GM18870 (cell line): Measurements from ENCODE around the gene SLIT3.

Experiments
- ATAC-seq: cut with Tn5 transposase; IDR thresholded peaks from one replicate; pipeline ENCODE4 v1.9.1; 2021; ENCODE audit warnings: moderate library complexity; ENCODE audit not compliant: unreplicated experiment

The SLIT3 gene

DNA sequence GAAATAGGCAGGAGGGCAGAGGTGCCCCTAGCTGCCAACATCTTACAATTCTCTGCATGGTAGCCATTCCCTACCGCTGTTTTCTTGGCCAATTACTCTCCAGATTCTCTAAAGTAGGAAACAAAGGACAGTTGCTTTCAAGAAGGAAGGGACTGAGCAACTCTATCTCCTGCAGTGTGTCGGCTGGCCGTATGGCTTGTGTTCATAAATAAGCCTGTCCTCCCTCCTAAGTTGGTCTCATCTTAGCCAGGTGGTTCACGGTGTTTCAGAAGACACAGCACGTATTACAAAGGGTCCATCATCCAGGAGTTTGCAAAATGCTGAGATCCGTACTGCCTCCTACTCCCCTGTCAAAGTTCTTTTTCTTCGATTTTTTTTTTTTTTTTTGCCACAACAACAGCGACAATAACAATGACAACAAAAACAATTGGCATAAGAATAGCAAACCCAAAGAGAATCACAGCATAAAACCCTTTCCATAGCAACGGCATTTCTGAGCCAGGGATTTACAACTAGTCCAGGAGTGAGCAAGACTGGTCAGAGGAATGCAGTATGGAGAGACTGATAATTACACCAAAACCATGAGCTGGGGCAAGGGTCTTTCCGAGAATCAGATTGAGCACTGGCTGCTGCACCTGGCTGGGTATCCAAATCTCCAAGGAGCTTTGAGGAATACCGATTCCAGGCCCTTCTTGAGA, 212.8 kb downstream of the SLIT3 start:
- no peak for ATAC-seq

GRCh38 chr5:169085636-169086035, 215.3 kb downstream of the SLIT3 start:
- no peak for ATAC-seq

DNA sequence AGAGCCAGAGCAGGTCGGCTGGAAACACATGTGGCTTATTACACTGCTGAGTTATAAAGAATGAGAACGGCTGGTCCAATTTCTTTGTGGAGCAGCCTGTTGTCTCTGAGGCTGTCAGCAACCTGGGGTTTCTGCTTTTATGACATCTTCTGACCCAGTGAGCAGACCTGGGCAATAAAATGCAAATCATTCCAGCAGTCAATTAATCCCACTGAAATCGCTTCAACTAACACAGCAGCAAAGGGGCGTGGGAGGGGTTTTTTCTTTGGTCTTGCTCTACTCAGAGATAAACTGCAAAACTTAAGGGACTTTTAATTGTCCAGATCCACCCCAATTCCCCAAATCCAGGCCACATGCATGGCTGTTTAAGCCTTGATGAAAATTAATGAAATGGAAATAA, 215.7 kb downstream of the SLIT3 start:
- no peak for ATAC-seq

- no peak for ATAC-seq
Measured at GRCh38 chr5:169084775-169085174, 216.2 kb downstream of the SLIT3 start.

GRCh38 chr5:169083394-169084018, 217.4 kb downstream of the SLIT3 start:
- no peak for ATAC-seq

DNA sequence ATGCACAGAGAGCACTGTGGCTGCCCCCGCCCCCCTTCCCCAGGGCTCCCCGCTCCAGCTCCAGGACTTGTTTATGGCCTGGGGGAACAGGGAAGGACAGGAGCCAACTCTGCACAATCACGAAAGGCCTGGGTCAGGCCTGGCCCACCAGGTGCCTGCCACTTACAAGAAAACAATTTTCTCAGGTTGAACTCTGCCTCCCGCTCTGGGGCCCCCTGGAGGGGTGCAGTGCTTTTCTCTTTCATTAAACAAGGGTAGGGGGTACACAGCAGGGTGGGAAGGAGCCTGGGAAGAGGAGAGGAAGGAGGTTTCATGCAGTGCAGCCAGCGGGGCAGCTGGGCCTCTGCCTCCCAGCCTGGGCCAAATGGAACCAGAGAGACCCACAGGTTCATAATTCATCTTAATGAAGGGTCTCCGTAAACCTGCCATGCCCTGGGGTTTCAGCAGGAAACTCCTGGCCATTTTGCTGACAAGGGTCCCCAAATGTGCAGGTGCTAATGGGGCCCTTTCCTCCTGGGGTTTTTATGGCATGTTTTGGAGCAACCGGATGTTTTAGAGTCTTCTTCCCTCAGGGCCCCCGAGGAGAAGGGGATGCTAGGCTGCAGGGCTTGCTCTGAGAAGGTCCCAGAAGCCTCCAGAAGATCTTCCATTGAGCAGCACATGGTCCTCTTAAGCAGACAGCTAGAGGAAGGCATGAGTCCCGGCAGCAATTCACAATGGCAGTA, 219.8 kb downstream of the SLIT3 start:
- ATAC-seq = no peak

DNA sequence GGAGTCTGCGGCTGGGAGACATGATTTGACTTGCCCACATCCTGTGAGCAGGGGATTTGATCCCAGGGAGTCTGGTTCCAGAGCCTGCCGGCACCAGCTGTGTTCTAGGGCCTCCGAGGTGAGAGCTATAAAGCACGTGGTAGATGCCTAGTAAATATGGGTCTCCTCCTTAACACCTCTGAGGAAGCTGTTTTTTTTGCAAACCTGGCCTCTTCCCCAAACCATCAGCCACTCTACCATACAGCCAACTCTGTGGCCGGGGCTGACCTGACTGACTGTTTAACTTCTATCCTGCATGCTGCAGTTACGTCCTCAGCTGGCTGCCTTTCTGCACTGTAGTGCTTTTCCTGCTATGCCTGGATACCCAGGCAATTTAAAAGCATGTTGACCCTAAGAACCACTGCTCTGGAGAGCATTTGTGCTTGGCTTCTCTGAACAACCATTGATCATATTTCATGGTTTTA, 220.5 kb downstream of the SLIT3 start:
- ATAC-seq = no peak

GRCh38 chr5:169079697-169080096, 221.2 kb downstream of the SLIT3 start:
- no peak for ATAC-seq

DNA sequence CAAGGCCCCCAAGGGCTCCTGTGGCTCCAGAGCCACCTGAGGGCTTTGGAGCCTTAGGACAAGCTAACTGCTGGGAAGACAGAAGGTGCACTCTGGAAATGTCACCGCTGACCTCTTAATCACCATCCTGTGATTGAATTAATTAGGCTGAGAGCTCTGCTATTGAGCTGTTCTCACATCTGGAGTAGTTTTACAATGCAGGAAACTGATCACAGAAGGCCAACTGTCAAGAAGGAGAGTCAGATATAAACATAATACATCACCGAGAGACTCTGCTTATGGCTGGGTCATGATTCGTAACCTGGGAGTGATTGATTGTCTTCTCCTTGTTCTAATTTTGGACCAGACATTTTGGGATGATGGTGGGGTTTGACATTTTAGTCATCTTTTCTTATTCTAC, 226.1 kb downstream of the SLIT3 start:
- no peak for ATAC-seq

DNA sequence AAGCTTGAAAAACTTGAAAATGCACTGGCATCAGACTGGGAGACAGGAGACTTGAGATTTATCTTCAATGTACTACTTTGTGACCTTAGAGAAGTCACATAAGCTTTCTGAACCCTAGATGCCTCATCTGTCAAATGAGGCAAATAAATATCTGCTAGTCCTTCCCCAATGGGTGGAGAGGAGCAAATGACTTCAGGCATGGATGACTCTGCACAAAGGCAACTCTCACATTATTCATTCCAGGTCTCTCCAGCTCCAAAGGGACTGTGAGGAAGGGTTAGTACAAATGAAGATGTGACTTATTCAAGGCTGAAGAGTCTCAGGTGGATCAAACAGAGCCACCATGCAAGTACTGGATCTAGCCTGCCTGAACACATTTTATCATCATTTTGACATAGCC, 228.7 kb downstream of the SLIT3 start:
- no peak for ATAC-seq

- ATAC-seq = no peak
Measured at GRCh38 chr5:169070413-169070812, 230.5 kb downstream of the SLIT3 start.

- ATAC-seq = no peak
Measured at GRCh38 chr5:169067751-169068173, 233.2 kb downstream of the SLIT3 start.

GRCh38 chr5:169065400-169065799, 235.5 kb downstream of the SLIT3 start:
- no peak for ATAC-seq

DNA sequence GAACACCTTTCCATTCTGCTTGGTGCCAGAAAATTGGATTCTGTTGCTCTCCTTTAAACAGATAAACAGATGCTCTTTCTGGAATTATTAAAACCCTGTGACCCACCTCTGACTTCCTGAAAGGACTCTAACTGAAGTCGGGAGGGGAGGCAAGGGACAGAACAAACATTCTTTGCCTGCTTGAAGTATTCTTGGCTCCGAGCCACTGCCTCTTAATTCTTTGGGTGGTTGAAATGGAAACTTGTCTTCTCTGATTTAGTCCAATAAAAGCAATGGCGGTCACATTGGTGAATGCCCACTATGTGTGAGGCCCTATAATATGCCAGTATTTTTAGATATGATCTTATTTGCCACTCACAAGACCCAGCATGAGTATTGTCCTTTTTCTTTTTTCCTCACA, 236.8 kb downstream of the SLIT3 start:
- ATAC-seq = no peak

DNA sequence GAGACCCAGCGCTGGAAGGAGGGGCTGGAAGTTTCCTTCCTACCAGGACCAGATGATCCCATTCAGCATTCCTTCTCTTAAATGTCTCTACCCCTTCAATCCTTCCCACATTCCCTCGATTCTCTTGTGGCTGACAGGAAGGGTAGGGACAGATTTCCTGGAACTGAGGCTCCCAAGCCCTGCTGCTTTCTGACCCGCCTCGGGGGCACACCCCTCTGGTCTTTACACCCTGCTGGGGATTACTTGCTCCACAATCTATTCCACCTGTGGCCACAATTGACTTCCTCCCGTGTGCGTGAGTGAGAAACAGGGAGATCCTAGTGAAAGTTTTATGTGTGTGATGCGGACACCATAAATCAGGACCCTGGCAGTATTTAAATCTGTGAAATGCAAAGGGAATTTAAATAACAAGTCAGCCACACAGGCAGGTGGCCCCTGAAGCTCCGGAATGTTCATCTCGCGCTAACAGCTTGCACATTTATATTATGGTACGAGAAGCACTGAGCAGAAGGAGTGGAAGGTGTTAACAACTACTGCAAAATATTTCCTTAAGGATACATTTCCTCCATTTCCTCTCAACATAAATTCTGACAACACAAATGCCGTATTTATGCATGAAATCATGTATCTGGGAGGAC, 237.5 kb downstream of the SLIT3 start:
- ATAC-seq = no peak

DNA sequence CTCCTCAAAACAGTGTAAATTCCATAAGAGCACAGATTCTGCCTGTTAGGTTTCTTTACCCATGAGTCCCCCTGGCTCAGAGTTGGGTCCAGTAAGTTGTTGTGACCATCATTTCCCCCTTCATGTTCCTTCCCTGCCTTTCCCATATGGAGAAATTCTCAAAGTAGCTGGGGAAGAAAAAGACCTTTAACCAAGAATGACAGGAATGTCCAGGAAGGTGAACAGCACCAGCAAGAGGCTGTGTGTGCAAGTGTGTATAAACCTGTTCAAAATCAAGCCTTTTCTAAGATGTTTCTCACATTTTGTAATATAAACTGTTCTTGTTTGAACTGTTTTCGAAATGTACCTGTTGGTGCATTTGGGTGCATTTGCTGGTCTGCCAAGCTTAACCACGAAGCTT, 238.2 kb downstream of the SLIT3 start:
- no peak for ATAC-seq

DNA sequence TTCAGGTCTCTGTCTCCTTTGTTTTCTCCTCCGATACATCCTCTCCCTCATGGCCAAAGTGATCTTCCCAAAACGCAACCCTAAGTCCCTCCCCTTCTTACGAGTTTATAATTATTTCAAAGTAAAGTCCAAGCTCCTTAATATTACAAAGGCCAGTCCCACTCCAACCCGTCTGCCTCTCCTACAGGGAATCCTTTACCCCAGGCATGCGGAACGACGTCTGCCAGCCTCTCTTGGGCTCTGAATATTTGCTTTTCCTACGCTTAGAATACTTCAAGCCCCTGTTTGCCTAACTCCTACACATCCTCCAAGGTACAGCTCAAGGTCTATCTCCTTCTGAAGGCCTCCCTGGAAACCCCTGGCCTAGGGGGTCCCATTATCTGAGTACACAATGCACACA, 246.4 kb downstream of the SLIT3 start:
- ATAC-seq = no peak

DNA sequence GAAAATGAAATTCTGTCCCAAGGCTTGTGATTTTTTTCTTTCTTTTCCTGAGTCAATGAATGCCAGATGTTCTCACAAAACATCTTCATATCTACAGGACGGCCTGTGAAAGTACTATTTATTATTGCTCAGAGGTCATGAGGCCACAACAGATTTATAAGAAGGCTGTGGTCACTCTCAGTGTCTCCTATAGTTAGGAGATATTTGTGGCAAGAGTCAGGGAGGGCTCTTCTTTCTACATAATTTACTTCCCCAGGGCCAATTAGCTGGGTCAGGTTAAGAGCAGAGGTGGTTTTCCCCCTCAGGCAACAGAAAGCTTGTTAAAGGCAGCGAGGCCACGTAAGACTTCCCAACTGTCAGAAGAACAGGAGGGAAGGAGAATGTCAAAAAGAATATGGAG, 248.7 kb downstream of the SLIT3 start:
- ATAC-seq = no peak

DNA sequence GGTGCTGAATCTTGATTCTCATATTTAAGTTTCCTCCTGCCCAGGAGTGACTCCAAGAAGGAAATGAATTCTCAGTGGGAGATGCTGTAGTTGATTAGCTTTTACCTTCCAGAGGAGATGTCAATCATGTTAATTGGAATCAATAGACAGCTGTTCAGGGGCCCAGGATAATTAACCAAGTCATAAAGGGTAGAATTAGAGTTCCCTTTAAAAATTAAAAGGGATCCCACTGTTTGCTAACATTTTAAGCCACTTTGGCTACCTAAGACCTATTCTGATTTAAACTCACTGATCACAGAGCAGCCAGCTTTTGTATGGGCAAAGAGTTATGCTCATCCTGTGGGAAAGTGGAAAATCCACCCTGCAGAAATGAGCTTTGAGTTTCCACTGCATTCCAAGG, 249.6 kb downstream of the SLIT3 start:
- ATAC-seq = no peak

DNA sequence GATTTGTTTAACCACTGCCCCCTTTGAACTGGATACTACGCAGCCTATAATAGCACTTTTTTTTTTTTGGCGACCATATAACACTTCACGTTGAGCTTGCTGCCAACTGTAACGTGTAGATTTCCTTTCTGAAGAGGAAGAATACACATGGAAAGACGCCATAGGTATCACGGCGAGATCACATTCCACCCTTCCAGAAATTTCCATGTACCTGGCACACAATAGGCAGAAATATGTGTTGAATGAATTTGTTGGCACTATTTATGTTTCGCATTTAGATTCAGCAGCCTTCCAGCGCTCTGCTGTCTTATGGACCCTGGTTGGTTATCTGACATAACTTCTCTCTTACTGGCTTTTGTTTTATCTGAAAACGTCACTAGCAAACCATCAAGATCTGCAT, 250.3 kb downstream of the SLIT3 start:
- no peak for ATAC-seq

GRCh38 chr5:169050146-169050571, 250.8 kb downstream of the SLIT3 start:
- ATAC-seq = no peak

GRCh38 chr5:169049712-169050111, 251.2 kb downstream of the SLIT3 start:
- ATAC-seq = no peak
